Measurements from ENCODE around the gene ADH6. TPM values are rescaled to one million over a fixed set of nuclear protein-coding genes. Genes with fewer than 3 reads are reported as not detected.

The ADH6 gene
- total RNA-seq, 1 experiment from 2014 or later, result not detected

DNA sequence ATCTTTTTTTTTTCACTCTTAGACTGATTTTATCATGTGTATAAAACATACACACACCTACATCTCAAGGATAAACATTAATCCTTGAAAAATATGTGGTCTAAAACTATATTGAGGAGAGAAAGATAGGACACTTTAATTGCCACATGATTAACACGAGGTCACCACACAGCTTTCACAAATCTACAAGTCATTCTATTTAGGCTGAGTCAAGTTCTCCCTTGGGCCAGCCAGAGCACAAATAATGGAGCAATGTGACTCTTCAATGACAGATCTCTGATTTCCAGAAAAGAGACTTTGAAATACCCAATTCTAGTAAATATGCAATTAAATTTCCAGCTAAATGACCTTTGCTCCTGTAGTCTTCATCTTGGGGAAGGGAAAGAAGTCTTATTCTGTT lies 62.1 kb downstream of the ADH6 start:
- H3K9ac ChIP-seq (ENCODE audit: extremely low read depth, insufficient read length, low read length), result no peak overlapping the region
- no peak overlapping the region for H4K91ac ChIP-seq (ENCODE audit: insufficient read length, low read depth, low read length)
- no peak overlapping the region for H2AFZ ChIP-seq (ENCODE audit: low read length)
- WGBS (ENCODE audit: extremely low coverage, insufficient read length, low lambda C conversion rate), result no CpG with 5 or more reads among the region's 1 CpG
- no peak overlapping the region for H3T11ph ChIP-seq (ENCODE audit: low read length)
- peaks cover 0 to 3% (median 0%) of the 10 kb centered on the region in 3 experiments; a peak in 2 of 7 replicates for H3K36me3 Mint-ChIP-seq (ENCODE audit: insufficient read depth in 1 of 3, low read depth in 3 of 3)
- peaks cover 0 to 9% of the 10 kb centered on the region in 2 experiments; a peak in 3 of 5 replicates for H3K9me3 Mint-ChIP-seq
- no peak overlapping the region for H2BK20ac ChIP-seq (ENCODE audit: low read depth, low read length, poor library complexity, severe bottlenecking)
- no peak overlapping the region for H3K4me2 ChIP-seq (ENCODE audit: insufficient read depth, insufficient read length, low read length)
- H3K4me3 Mint-ChIP-seq, result no peak overlapping the region
- no peaks in the 10 kb centered on the region for H3K4me1 Mint-ChIP-seq
- TF ChIP-seq, protein P1, sequence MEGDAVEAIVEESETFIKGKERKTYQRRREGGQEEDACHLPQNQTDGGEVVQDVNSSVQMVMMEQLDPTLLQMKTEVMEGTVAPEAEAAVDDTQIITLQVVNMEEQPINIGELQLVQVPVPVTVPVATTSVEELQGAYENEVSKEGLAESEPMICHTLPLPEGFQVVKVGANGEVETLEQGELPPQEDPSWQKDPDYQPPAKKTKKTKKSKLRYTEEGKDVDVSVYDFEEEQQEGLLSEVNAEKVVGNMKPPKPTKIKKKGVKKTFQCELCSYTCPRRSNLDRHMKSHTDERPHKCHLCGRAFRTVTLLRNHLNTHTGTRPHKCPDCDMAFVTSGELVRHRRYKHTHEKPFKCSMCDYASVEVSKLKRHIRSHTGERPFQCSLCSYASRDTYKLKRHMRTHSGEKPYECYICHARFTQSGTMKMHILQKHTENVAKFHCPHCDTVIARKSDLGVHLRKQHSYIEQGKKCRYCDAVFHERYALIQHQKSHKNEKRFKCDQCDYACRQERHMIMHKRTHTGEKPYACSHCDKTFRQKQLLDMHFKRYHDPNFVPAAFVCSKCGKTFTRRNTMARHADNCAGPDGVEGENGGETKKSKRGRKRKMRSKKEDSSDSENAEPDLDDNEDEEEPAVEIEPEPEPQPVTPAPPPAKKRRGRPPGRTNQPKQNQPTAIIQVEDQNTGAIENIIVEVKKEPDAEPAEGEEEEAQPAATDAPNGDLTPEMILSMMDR (conservative IDR thresholded peaks at IDR 0.05), result no peak
- H4K5ac ChIP-seq (ENCODE audit: insufficient read length, low read depth, low read length), result no peak overlapping the region
- no peak overlapping the region for H3K27ac ChIP-seq (ENCODE audit: insufficient read length, low read depth, low read length)
- H2BK12ac ChIP-seq (ENCODE audit: insufficient read length, low read depth, low read length), result no peak overlapping the region
- no peak overlapping the region for H2BK5ac ChIP-seq (ENCODE audit: insufficient read length, low read length)
- no peaks in the 10 kb centered on the region for H3K23me2 ChIP-seq (ENCODE audit: insufficient read length, low read depth, low read length, poor library complexity, severe bottlenecking)
- H3K79me2 ChIP-seq (ENCODE audit: insufficient read depth, low read length), result no peaks in the 10 kb centered on the region
- H4K20me1 ChIP-seq (ENCODE audit: control insufficient read depth, insufficient read depth, insufficient read length), result no peaks in the 10 kb centered on the region
- no peaks in the 10 kb centered on the region for H3K4me1 ChIP-seq (ENCODE audit: insufficient read depth, low read length)
- no peak overlapping the region for H3K23ac ChIP-seq (ENCODE audit: insufficient read length, low read depth, low read length)
- H3K27ac Mint-ChIP-seq, result no peak overlapping the region; a peak in 1 of 7 replicates
- DNase-seq, result no peak
- no peak overlapping the region for H2BK120ac ChIP-seq (ENCODE audit: low read depth, low read length, poor library complexity, severe bottlenecking)
- no peak overlapping the region for H2BK15ac ChIP-seq (ENCODE audit: low read depth, low read length)
- no peaks in the 10 kb centered on the region for H3K79me1 ChIP-seq (ENCODE audit: insufficient read depth, low read depth, low read length, poor library complexity, severe bottlenecking)
- H3K9me3 ChIP-seq (ENCODE audit: control insufficient read depth, low read depth, low read length), result no peaks in the 10 kb centered on the region
- H3K56ac ChIP-seq (ENCODE audit: insufficient read length, low read depth, low read length), result no peak overlapping the region
- no peaks in the 10 kb centered on the region; the same call in 1 of the 2 replicates for H3K27me3 ChIP-seq (ENCODE audit: insufficient read depth, low read length)
- H3K18ac ChIP-seq (ENCODE audit: insufficient read length, low read depth, low read length), result no peak overlapping the region
- H3K27me3 Mint-ChIP-seq (ENCODE audit: low read depth), result no peaks in the 10 kb centered on the region
- H3K14ac ChIP-seq (ENCODE audit: insufficient read depth, low read length), result no peak overlapping the region
- no peak overlapping the region for H2AK5ac ChIP-seq (ENCODE audit: insufficient read length, low read length)
- no peak overlapping the region for H4K8ac ChIP-seq (replicated peaks; ENCODE audit: insufficient read length, low read depth, low read length)
- H3K4ac ChIP-seq (ENCODE audit: low read depth, low read length), result no peak overlapping the region

Data from H9 (cell line).